SK-N-SH (cell line): ENCODE results near the gene ILK.

Source experiments
- EZH2phosphoT487 ChIP-seq: fragments of 200-600 bp; sonication (generic); IDR thresholded peaks from 2 replicates; pipeline ENCODE4 v1.6.1; 2017; ENCODE audit warnings: low read depth, mixed run types, mild to moderate bottlenecking, antibody characterized with exemption, moderate library complexity, borderline replicate concordance
- GATA2 ChIP-seq: sonication (generic); formaldehyde crosslinking; IDR thresholded peaks from 2 replicates; pipeline ENCODE4 v1.5.0; 2020; ENCODE audit warnings: mild to moderate bottlenecking, missing genetic modification reagents
- NRF1 ChIP-seq: IDR thresholded peaks from 2 replicates; pipeline ENCODE4 v1.6.1; 2012; ENCODE audit warnings: low read depth, mild to moderate bottlenecking, low read length
- POLR2AphosphoS5 ChIP-seq: IDR thresholded peaks from 2 replicates; pipeline ENCODE4 v1.6.1; 2012; ENCODE audit warnings: low read depth, low read length
- RAD21 ChIP-seq: IDR thresholded peaks from 2 replicates; pipeline ENCODE4 v1.6.1; 2012; ENCODE audit warnings: mild to moderate bottlenecking, low read length
- RCOR1 ChIP-seq: fragments of 150-350 bp; IDR thresholded peaks from 2 replicates; pipeline ENCODE4 v1.6.1; 2017; ENCODE audit warnings: antibody characterized with exemption, low read length
- TAF1 ChIP-seq: IDR thresholded peaks from 2 replicates; pipeline ENCODE4 v1.6.1; 2012; ENCODE audit warnings: low read depth, mild to moderate bottlenecking, low read length, moderate library complexity, borderline replicate concordance
- TEAD4 ChIP-seq: IDR thresholded peaks from 2 replicates; pipeline ENCODE4 v1.4.0; 2012; ENCODE audit warnings: mild to moderate bottlenecking, borderline replicate concordance; ENCODE audit not compliant: insufficient read depth
- TF ChIP-seq, protein P1 (sequence below): fragments of 200-600 bp; sonication (generic); IDR thresholded peaks from 2 replicates; pipeline ENCODE4 v1.6.1; 2017; ENCODE audit warnings: antibody characterized with exemption, mild to moderate bottlenecking, moderate library complexity
- TF ChIP-seq, protein P2 (sequence below): IDR thresholded peaks from 2 replicates; pipeline ENCODE4 v1.6.1; 2012; ENCODE audit warnings: mild to moderate bottlenecking, low read depth, low read length, moderate library complexity
- TF ChIP-seq, protein P3 (sequence below): fragments of 150-350 bp; IDR thresholded peaks from 2 replicates; pipeline ENCODE4 v1.6.1; 2017; ENCODE audit warnings: antibody characterized with exemption, low read length, low read depth, borderline replicate concordance
- TF ChIP-seq, protein P4 (sequence below): IDR thresholded peaks from 2 replicates; pipeline ENCODE4; 2012

DNA sequence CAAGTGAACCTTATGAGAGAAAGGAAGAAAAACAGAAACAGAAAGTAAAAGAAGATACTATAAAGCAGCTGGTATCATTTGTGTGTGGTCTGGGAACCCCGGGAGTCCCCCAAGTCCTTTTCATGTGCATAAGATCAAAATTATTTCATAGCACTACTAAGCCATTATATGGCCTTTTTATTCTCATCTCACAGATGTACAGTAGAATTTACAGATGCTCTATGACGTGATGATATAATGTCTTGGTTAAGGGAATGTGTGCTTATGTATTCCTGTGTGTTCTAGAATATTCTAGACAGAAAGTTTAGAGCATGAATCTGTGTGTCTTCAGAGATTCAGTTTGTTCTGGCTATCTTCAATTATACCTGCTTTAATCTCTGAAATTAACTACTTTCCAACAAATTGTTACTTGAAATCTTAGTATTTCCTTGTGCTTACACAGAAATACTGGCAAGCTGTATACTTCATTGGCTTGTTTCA is 24.2 kb downstream of the ILK start:
- TF ChIP-seq TEAD4 (no peak), POLR2AphosphoS5 (no peak), NRF1 (no peak), RAD21 (no peak), TAF1 (no peak), EZH2phosphoT487 (no peak), GATA2 (CRISPR knock-in tag) (no peak), RCOR1 (no peak)
- TF ChIP-seq, protein P1, sequence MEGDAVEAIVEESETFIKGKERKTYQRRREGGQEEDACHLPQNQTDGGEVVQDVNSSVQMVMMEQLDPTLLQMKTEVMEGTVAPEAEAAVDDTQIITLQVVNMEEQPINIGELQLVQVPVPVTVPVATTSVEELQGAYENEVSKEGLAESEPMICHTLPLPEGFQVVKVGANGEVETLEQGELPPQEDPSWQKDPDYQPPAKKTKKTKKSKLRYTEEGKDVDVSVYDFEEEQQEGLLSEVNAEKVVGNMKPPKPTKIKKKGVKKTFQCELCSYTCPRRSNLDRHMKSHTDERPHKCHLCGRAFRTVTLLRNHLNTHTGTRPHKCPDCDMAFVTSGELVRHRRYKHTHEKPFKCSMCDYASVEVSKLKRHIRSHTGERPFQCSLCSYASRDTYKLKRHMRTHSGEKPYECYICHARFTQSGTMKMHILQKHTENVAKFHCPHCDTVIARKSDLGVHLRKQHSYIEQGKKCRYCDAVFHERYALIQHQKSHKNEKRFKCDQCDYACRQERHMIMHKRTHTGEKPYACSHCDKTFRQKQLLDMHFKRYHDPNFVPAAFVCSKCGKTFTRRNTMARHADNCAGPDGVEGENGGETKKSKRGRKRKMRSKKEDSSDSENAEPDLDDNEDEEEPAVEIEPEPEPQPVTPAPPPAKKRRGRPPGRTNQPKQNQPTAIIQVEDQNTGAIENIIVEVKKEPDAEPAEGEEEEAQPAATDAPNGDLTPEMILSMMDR, result no peak
- TF ChIP-seq, protein P2, sequence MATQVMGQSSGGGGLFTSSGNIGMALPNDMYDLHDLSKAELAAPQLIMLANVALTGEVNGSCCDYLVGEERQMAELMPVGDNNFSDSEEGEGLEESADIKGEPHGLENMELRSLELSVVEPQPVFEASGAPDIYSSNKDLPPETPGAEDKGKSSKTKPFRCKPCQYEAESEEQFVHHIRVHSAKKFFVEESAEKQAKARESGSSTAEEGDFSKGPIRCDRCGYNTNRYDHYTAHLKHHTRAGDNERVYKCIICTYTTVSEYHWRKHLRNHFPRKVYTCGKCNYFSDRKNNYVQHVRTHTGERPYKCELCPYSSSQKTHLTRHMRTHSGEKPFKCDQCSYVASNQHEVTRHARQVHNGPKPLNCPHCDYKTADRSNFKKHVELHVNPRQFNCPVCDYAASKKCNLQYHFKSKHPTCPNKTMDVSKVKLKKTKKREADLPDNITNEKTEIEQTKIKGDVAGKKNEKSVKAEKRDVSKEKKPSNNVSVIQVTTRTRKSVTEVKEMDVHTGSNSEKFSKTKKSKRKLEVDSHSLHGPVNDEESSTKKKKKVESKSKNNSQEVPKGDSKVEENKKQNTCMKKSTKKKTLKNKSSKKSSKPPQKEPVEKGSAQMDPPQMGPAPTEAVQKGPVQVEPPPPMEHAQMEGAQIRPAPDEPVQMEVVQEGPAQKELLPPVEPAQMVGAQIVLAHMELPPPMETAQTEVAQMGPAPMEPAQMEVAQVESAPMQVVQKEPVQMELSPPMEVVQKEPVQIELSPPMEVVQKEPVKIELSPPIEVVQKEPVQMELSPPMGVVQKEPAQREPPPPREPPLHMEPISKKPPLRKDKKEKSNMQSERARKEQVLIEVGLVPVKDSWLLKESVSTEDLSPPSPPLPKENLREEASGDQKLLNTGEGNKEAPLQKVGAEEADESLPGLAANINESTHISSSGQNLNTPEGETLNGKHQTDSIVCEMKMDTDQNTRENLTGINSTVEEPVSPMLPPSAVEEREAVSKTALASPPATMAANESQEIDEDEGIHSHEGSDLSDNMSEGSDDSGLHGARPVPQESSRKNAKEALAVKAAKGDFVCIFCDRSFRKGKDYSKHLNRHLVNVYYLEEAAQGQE, result no peak
- TF ChIP-seq, protein P3, sequence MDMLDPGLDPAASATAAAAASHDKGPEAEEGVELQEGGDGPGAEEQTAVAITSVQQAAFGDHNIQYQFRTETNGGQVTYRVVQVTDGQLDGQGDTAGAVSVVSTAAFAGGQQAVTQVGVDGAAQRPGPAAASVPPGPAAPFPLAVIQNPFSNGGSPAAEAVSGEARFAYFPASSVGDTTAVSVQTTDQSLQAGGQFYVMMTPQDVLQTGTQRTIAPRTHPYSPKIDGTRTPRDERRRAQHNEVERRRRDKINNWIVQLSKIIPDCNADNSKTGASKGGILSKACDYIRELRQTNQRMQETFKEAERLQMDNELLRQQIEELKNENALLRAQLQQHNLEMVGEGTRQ, result no peak
- TF ChIP-seq, protein P4, sequence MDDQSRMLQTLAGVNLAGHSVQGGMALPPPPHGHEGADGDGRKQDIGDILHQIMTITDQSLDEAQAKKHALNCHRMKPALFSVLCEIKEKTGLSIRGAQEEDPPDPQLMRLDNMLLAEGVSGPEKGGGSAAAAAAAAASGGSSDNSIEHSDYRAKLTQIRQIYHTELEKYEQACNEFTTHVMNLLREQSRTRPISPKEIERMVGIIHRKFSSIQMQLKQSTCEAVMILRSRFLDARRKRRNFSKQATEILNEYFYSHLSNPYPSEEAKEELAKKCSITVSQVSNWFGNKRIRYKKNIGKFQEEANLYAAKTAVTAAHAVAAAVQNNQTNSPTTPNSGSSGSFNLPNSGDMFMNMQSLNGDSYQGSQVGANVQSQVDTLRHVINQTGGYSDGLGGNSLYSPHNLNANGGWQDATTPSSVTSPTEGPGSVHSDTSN, result no peak
